GM21526 (cell line): ENCODE results near the gene RNF133.

Source experiments
- ATAC-seq: cut with Tn5 transposase; IDR thresholded peaks from one replicate; pipeline ENCODE4 v1.9.1; 2021; ENCODE audit warnings: moderate library complexity; ENCODE audit not compliant: unreplicated experiment, low FRiP score

RNF133 gene, protein sequence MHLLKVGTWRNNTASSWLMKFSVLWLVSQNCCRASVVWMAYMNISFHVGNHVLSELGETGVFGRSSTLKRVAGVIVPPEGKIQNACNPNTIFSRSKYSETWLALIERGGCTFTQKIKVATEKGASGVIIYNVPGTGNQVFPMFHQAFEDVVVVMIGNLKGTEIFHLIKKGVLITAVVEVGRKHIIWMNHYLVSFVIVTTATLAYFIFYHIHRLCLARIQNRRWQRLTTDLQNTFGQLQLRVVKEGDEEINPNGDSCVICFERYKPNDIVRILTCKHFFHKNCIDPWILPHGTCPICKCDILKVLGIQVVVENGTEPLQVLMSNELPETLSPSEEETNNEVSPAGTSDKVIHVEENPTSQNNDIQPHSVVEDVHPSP

DNA sequence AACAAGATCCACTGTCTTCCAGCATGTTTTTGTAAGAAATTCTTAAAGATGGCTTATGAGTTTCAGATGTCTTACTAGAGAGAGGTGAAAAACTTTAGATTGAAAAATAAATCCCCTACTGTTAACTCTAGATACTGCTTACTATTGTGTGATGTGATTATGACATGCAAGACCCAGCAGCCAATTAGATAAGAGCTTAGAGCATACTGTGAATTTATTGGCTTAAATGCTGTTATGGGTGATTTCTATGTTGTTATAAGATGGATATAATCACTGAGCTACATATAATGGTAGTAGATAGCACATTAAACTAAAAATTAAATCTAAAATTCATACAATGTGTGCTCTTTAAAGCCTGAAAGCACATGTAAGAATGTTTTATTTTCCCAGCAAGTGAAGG lies at the start of gene RNF133:
RNF133 (minus strand) TSS at position 101 of the 400 bp plus-strand sequence. CDS start 199 bp downstream, outside the sequence.
- ATAC-seq: no peak

DNA sequence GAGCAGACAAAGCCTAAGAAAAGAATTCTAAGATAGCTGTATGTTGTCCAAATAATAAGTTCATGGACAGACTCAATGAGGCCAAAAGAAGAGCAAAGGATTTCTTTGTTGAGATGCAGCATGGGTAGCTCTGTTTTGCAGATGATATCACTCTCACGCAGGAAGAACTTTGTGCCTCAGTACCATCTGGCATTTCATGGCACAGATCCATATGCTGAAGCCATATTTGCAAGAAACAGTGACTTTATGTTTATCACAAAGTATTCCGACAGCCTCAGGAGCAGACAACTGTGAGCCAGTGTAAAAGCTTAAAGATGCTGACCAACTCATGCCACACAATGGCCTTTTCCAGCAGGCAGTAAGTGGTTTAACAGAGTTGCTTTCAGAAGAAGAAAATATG lies 49.3 kb upstream of the RNF133 start:
- no peak for ATAC-seq

- ATAC-seq: no peak
Measured at GRCh38 chr7:122746948-122747347, 48.0 kb upstream of the RNF133 start.

GRCh38 chr7:122743211-122743610 lies 44.3 kb upstream of the RNF133 start:
- no peak for ATAC-seq

DNA sequence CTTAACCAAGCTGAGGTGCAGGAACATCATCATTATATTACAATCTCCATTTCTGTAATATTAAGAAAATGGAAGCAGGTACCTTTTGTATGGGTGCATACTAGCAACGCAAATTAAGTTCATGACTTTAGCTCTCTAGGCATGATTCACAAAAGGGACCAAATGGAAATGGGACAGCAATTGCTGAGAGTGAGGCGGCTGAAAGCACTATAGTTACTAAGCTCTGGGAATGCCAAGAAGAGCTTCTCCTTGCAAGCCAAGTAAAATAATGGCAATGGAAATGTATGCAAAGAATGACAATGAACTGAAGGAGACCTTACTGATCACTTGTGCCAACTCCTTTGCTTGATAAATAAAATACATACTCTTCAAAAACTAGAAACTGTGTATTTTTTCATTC lies 40.0 kb upstream of the RNF133 start:
- ATAC-seq: no peak

- no peak for ATAC-seq
Measured at GRCh38 chr7:122736183-122736582, 37.3 kb upstream of the RNF133 start.

GRCh38 chr7:122727759-122728158 lies 28.8 kb upstream of the RNF133 start:
- ATAC-seq: no peak

- ATAC-seq: no peak
Measured at GRCh38 chr7:122727354-122727753, 28.4 kb upstream of the RNF133 start.

DNA sequence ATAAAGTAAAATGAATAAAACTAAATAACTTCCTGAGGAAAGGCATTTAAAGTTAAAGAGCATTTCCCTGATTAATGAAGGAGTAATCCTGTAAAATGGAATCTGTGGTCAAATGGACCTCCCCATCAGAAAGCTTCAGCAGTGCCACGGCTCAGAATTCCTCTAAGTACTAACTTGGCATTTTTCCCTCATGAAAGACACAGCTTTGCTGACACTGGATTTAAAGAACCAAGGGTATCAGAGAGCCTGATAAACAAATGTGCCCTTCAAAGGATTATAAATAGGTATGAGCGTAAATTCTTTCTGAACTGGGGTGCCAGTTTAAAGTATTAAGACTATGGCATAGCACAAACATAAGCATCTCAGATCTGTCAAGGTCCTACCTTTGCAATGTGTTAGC lies 28.0 kb upstream of the RNF133 start:
- ATAC-seq: no peak

GRCh38 chr7:122724366-122724765 lies 25.4 kb upstream of the RNF133 start:
- no peak for ATAC-seq

GRCh38 chr7:122719010-122719578 lies 20.2 kb upstream of the RNF133 start:
- ATAC-seq: no peak

- ATAC-seq: no peak
Measured at GRCh38 chr7:122717356-122718089, 18.6 kb upstream of the RNF133 start.

- no peak for ATAC-seq
Measured at GRCh38 chr7:122715183-122715582, 16.3 kb upstream of the RNF133 start.

- no peak for ATAC-seq
Measured at GRCh38 chr7:122710916-122711315, 12.0 kb upstream of the RNF133 start.

DNA sequence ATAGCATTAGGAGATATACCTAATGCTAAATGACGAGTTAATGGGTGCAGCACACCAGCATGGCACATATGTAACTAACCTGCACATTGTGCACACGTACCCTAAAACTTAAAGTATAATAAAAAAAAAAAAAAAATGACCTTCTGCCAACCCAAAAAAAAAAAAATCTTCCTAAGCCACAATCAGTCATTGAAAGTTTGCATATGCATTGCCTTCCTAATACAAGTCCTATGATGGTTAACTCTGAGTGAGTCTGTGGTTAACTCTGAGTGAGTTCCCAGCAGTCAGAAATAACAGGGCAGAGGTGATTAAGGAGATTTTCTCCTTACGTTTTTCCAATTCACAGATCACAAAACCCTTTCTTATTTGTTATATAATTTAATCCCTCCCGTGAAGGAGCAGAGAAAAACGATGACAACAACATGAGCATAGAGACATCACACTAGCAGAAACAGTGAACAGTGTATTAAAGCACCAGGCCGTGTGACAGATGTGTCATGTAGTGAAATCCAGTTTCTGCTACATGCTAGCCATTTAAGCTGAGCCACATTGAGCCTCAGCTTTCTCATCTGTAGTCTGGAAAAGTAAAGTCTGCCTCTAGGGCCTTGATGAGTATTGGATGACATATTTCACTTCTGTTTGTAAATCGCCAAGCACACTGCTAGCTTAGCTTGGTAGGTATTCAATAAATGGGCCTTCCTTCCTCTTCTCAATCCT lies 11.2 kb upstream of the RNF133 start:
- no peak for ATAC-seq

DNA sequence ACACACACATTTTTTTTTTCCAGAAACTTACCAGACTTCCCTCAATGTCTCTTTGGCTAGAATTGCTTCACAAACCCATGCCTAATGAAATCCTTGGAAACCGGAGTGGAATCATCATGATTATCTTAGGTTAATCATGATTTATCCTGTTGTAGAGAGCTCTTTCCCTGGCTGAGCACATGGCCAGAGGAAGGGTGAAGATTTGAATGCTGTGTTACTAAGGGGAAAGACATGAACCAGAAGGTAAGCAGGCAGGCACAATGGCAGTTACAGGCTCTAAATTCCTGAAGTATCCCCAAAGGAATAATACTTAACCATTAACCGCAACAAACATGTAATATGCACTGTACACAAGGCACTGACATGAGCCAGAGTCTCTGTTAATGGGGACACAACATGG lies 7.9 kb upstream of the RNF133 start:
- ATAC-seq: no peak

- no peak for ATAC-seq
Measured at GRCh38 chr7:122702872-122703510, 4.1 kb upstream of the RNF133 start, which contains the start of gene RNF148. RNF148 (minus strand) TSS chr7:122702922; CDS start chr7:122702750, 172 bp downstream.

DNA sequence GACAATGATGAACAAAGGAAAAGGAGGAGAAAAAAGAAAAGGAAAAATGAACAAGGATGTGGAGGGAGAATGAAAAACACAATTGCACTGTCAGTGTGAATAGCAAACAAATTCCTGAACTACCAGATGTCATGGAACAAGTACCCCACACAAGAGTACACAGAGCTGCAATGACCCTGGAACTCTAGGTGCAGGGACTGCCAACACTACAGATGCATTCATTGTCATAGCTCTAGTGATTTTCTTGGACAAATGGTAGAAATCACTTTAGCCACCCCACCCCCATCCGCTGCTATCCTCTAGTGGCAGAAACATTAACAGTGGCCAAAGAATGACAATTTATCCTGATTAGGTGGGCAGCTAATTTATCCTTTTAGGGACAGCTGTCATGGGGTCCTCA lies 3.1 kb downstream of the RNF133 start:
- no peak for ATAC-seq

DNA sequence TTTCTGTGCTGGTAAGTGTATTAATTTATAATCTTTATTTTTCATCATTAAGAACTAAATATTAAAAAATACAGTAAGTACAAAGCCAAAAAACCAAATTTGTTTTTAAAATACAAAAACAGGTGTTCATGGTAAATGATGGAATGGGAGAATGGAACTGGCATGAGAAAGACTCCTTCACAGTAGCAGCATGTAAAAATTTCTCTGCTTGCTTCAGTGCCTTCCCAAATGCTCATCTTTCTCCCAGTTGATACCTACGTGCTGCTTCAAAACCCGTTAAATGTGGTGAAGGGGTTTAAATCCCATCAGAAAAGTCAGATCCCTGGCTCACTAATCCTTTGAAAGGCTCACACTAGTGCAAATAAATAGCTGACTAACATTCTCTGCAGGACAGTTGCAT lies 4.2 kb downstream of the RNF133 start:
- ATAC-seq: no peak

DNA sequence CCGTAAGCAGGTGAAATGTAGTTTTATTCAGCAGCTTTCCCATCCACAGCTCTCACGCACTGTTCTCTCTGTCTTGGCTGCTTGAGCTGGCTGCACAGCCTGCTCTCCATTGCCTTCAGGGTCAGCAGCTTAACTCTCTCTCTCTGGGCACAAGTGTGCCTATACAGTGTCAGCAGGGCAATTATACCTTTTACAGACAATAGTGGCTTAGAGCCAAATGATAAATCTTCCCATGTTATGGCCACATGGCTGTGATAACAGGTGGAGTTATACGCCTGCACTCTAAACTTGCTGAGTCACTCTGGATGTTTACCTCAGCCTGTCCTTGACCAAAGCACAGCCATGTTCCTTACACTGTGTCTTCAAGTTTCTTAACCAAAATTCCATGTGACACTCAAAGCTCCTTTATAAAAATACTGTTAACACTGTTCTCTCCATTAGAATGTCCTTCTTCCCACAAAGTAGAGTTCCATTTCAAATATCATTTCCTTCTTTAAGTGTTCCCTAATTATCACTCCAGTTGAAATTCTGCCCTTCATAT lies 6.1 kb downstream of the RNF133 start:
- no peak for ATAC-seq
